Stimulated activated CD4-positive, alpha-beta T cell treated with anti-CD3 and anti-CD28 coated beads, Interleukin-12 subunit alpha, Interleukin-12 subunit beta, amount 100 ng/mL, for 48 hours (primary cell): ENCODE results near the gene SUCLG2.

Experiments
- DNase-seq, 3 donors: peaks; one replicate each; pipeline ENCODE4 v3.0.0-alpha.2; 2020; ENCODE audit warnings: low read depth in 2 of 3, low spot score in 1 of 3

Gene SUCLG2

DNA sequence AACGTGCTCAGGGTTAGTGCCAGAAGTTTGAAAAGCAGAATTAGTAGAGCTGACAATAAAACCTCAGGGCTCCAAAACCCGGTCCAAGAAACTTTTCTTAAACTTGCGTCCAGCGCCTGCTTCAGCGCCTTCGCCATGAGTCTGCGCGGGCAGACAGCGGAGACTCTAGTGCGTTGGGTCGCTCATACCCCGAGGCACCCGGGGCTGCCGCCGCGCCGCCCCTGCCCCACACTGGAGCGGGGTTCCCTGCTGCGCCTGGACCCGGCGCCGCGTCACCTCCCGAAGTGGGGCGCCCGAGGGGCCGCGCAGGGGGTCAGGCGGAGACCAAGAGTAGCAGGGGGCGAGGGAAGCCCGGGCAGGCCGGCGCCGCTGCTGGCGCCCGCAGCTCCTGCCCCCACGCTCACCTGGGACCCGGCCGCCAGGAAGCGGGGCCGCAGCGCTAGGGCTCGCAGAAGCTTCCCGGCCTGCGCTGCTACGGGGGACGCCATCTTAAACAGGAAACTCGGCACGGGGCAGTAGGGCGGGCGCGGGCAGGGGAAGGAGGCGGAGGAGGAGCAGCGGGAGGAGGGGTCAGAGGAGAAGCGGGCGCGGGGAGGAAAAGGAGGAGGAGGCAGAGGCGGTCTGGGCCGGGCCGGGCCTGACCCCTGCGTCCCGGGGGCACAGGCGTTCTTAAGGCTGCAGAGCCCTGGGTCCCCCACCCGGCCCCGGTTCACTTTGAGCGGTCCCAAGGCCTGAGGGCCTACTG lies at the start of gene SUCLG2:
Gene SUCLG2 (minus strand): TSS at position 514 of the 745 bp plus-strand sequence. CDS start 26 bp downstream, at position 488.
- DNase-seq, result peak; percentile 72 to 78 (median 74)

- no peak for DNase-seq
Measured at GRCh38 chr3:67700596-67700995, 46.2 kb upstream of the SUCLG2 start.

- no peak for DNase-seq
Measured at GRCh38 chr3:67699882-67700281, 45.5 kb upstream of the SUCLG2 start.

- DNase-seq, result no peak
Measured at GRCh38 chr3:67692621-67693020, 38.2 kb upstream of the SUCLG2 start.

- no peak for DNase-seq
Measured at GRCh38 chr3:67691926-67692325, 37.5 kb upstream of the SUCLG2 start.

DNA sequence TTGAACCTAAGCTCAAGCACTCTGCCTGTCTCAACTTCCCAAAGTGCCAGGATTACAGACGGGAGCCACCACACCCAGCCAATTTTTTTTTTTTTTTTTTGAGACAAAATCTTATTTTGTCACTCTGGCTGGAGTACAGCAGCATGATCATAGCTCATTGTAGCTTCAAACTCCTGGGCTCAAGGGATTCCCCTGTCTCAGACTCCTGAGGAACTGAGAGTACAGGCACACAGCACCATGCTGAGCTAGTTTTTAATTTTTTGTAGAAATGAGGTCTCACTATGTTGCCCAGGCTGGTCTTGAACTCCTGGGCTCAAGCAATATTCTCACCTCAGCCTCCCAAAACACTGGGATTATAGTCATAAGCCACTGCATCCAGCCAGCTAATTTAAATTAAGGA lies 36.8 kb upstream of the SUCLG2 start:
- DNase-seq, result no peak

DNA sequence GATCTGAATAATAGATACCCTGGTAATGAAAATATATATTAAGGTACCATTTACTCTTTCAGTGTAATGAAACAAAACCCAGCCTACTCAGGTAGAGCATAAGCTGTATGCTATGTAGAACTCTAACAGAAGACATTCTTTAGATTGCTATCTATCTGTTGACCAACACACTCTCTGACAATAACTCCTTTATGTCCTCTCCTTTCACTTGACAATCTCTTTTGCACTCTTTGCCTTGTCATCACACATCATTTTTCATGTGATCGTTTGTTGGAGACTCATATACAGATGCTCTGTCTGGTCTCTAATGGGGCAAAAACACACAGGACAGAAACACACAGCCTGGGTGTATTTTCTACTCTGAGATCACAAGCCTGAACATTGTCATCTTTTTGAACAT lies 35.4 kb upstream of the SUCLG2 start:
- no peak for DNase-seq

- no peak for DNase-seq
Measured at GRCh38 chr3:67688231-67688630, 33.8 kb upstream of the SUCLG2 start.

DNA sequence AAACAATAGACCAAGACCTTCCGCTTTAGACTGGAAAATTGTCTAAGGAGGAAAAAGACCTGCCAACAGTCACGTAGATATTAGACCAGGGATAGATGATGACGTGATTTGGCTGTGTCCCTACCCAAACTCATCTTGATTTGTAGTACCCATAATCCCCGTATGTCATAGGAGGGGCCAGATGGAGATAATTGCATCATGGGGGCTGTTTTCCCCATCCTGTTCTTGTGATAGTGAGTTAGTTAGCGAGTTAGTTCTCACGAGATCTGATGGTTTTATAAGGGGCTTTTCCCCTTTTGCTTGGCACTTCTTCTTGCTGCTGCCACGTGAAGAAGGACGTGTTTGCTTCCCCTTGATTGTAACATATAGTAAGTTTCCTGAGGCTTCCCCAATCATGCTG lies 31.7 kb upstream of the SUCLG2 start:
- DNase-seq, result no peak

- no peak for DNase-seq
Measured at GRCh38 chr3:67685499-67685898, 31.1 kb upstream of the SUCLG2 start.

DNA sequence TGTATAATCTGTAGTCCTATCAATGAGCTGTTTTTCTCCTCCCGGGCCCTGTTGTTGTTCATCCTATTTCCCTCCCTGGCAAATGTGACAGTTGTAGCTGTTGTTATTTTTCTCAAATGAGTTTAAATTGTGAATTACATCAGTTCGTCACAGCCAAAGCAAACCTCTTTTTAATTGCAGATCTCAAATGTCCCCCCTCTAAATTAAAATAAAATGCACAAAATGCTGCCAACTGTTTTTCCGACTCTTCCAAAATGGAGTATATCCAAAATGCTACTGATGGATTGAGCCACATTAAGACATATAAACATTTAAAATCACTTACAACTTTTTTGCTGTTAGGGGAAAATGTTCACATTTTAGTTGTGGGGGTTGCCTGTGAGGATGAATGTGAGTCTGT lies 29.8 kb upstream of the SUCLG2 start:
- DNase-seq, result no peak

DNA sequence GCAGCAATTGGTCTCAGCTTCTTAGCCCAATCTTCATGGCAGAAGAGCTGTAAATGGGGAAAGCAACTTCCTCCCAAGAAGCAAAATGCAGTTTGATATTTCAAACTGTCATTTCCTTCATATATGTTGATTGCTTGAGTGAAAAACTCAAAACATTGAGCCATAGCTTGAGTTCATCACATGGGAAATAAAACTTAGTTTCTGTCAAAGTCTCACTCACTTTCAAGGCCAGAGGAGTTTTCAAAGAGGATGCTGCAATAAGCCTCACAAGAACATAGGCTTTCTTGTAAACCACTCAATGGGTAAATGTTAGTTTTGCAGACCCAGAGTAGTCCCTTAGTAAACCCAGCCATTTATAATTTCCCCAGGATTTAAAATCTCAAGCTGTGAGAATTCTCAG lies 29.1 kb upstream of the SUCLG2 start:
- no peak for DNase-seq

DNA sequence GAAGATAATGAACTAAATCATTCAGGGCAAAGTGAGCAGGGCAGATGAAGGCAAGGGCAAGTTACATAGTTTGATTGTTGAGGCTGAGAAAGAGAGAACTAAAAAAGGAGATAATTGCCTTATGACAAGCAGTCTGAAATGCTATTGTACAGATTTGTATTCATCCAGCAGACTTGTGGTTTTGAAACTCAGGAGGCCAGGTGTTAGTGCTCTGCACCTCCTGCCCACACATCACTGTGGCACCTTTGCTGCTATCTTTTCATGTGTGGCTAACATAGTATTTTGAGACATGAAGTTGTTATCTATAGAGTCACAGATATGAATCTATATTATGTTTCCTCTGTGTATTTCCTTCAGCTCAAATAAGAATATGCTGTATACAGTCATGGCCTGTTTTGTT lies 24.3 kb upstream of the SUCLG2 start:
- DNase-seq, result no peak

DNA sequence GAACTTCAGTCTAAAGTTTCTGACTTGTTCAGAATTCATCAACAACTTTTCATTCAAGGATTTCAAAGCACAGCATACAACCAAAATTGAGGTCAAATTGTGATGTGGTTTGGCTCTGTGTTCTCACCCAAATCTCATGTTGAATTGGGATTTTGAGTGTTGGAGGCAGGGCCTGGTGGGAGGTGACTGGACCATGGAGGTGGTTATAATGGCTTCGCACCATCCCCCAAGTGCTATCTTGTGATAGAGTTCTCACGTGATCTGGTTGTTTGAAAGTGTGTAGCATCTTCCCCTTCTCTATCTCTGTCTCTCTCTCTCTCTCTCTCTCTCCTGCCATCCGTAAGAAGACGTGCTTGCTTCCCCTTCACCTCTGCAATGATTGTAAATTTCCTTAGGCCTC lies 19.6 kb upstream of the SUCLG2 start:
- DNase-seq, result no peak

DNA sequence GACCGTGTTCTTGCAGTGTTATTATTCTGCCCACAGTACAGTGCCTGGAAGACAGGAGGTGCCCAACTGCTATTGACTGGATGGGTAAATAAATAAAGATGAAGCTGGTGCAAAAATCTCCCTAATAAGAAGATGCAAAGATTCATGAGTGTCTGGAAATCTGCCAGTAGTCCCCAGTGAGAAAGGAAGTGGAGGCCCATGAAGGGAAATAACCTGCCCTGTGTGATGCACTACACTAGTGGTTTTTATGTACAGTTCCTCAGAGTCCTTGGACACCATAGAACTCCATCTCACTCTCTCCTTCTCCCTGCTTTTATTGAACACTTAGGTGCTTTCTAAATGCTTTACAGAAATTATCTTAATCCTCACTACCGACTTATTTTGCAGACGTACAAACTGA lies 8.3 kb upstream of the SUCLG2 start:
- DNase-seq, result no peak

DNA sequence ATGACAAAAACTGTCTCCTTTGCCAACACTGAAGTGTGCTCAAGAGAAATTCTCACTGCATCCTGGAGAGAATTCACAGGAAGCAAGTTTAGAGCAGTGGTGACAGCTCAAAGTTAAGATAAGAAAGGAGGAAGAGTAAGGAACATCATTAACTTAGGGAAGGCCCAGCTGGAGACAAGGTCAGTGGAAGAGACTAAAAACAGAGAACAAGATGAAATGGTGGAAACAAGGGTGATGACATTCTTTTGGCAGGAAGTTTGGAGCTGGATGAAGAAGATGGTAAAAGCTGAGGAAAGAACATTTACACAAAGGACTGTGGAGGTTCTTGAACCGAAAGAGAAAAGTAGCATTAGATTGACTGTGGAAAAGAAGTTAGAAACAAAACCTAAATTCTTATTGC lies 6.7 kb upstream of the SUCLG2 start:
- DNase-seq, result no peak

GRCh38 chr3:67657192-67657591 lies 2.8 kb upstream of the SUCLG2 start:
- DNase-seq, result no peak

GRCh38 chr3:67656614-67657013 lies 2.2 kb upstream of the SUCLG2 start:
- no peak for DNase-seq

DNA sequence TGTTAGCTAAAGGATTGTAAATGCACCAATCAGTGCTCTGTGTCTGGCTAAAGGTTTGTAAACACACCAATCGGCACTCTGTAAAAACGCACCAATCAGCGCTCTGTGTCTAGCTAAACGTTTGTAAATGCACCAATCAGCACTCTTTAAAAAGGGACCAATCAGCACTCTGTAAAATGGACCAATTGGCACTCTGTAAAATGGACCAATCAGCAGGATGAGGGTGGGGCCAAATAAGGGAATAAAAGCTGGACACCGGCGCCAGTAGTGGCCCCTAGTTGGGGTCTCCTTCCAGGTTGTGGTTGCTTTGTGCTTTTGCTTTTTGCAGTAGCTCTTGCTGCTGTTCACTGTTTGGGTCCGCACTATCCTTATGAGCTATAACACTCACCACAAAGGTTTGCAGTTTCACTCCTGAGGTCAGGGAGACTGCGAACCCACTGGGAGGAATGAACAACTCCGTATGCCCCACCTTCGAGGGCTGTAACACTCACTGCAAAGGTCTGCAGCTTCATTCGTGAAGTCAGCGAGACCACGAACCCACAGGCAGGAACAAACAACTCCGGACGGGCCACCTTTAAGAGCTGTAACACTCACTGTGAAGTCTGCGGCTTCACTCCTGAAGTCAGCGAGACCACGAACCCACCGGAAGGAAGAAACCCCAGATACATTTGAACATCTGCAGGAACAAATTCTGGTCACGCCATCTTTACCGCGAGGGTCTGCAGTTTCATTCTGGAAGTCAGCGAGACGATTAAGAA lies 1.1 kb upstream of the SUCLG2 start:
- DNase-seq, result peak; percentile 54 to 69 (median 59)

- peak in 1 of 3 donors; percentile 11 for DNase-seq
Measured at GRCh38 chr3:67654844-67655177, 399 bp upstream of the SUCLG2 start.

DNA sequence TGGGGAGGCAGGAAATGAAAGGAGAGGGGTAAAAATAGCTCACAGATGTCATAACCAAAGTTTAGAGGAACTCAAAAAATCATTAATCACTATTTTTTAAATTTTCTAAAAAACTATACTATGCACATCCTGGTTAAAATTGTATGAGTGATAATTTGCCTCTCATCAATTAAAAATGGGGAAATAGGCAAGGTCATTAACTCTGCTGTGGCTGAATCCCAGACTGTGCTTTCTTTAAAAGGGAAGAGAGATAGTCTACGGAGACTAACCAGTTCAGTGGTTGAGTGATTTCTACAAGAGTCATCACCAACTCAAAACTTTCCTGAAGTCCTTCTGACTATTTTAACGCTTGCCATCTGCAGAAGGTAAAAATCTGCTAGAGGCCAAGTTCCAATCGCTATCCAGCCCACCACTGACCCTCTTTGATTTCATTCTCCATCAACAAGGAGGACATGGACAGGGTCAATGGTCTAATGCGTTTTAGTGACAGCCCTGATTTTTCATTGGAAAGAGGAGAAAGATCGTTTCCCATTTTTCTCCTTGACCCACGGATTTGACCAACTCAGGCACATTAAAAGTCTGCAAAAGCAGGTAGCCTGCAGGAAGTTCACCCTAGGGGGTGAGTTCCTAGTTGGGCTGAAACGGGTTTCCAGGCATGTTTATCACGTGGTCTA lies 850 bp downstream of the SUCLG2 start:
- DNase-seq, result peak in 1 of 3 donors; percentile 23

GRCh38 chr3:67650084-67650483 lies 4.3 kb downstream of the SUCLG2 start:
- no peak for DNase-seq
